H1 (cell line): ENCODE measurements around the gene KATNAL2. TPM values are rescaled to one million over a fixed set of nuclear protein-coding genes. Genes with fewer than 3 reads are reported as not detected.

ENCODE experiments used
- CTCF ChIA-PET: fragments of 300-600 bp; sonication (Branson Sonifier 250); formaldehyde crosslinking; loops from one replicate; lab custom pipeline; 2021; ENCODE audit not compliant: partially characterized antibody; lab: Charles Lee
- POLR2A ChIA-PET: fragments of 300-600 bp; sonication (Branson Sonifier 250); formaldehyde crosslinking; loops from one replicate; lab custom pipeline; 2021; ENCODE audit warnings: inconsistent platforms; ENCODE audit not compliant: partially characterized antibody; lab: Charles Lee
- DNase-seq, 2 experiments: peaks; one replicate each; pipeline versions ENCODE4 v3.0.0 to v3.0.0-alpha.2; 2010 to 2022; ENCODE audit warnings: low spot score in 2 of 2, low read depth in 1 of 2, mixed read lengths in 1 of 2
- FAIRE-seq: peaks from 2 replicates; lab custom pipeline; 2011; peaks lifted over from hg19 to GRCh38; lab: Jason Lieb, UNC
- H2AFZ ChIP-seq: 2 replicates; pipeline ENCODE4 v1.8.1; 2012; ENCODE audit warnings: low read length, inconsistent platforms
- H2AK5ac ChIP-seq: 2 replicates; pipeline ENCODE4 v1.6.1; 2013; ENCODE audit warnings: low read depth, low read length
- H2BK120ac ChIP-seq: replicated peaks from 2 replicates; pipeline ENCODE3; 2013; ENCODE audit warnings: low read depth, low read length, inconsistent platforms
- H2BK12ac ChIP-seq: 2 replicates; pipeline ENCODE4 v1.6.1; 2013; ENCODE audit warnings: low read depth, low read length
- H2BK15ac ChIP-seq: 2 replicates; pipeline ENCODE4 v1.6.1; 2013; ENCODE audit warnings: low read length
- H2BK20ac ChIP-seq: 2 replicates; pipeline ENCODE4 v1.6.1; 2013; ENCODE audit warnings: low read length
- H2BK5ac ChIP-seq: 2 replicates; pipeline ENCODE4 v1.6.1; 2013; ENCODE audit warnings: low read depth, low read length
- H3K14ac ChIP-seq: 2 replicates; pipeline ENCODE4 v1.6.1; 2013; ENCODE audit warnings: inconsistent platforms; ENCODE audit not compliant: insufficient read length
- H3K18ac ChIP-seq: 2 replicates; pipeline ENCODE4 v1.6.1; 2013; ENCODE audit warnings: low read length; ENCODE audit errors: extremely low read depth
- H3K23ac ChIP-seq: 2 replicates; pipeline ENCODE4 v1.6.1; 2013; ENCODE audit warnings: inconsistent platforms; ENCODE audit not compliant: insufficient read length
- H3K23me2 ChIP-seq: 2 replicates; pipeline ENCODE4 v1.6.1; 2013; ENCODE audit warnings: low read depth, low read length
- H3K27ac ChIP-seq: 2 replicates; pipeline ENCODE4 v1.6.1; 2011; ENCODE audit warnings: low read depth, low read length, inconsistent platforms
- H3K27me3 ChIP-seq, 4 experiments: replicated peaks in 1 of 4; 1 replicate in 1 of 4; 2 replicates in 3 of 4; pipeline versions ENCODE4 v1.6.1 to v1.8.1; 2011 to 2013; ENCODE audit warnings: low read length in 3 of 4, mild to moderate bottlenecking in 3 of 4, inconsistent platforms in 2 of 4, mixed read lengths in 2 of 4, moderate library complexity in 1 of 4; ENCODE audit not compliant: control insufficient read depth in 3 of 4, insufficient read depth in 3 of 4; ENCODE audit errors: extremely low read depth in 1 of 4
- H3K36me3 ChIP-seq, 4 experiments: 2 replicates each; pipeline versions ENCODE4 v1.6.1 to v1.8.1; 2011 to 2013; ENCODE audit warnings: mild to moderate bottlenecking in 4 of 4, low read length in 3 of 4, moderate library complexity in 2 of 4, control low read depth in 1 of 4, inconsistent platforms in 1 of 4; ENCODE audit not compliant: insufficient read depth in 4 of 4, control insufficient read depth in 2 of 4
- H3K4ac ChIP-seq: replicated peaks from 2 replicates; pipeline ENCODE3; 2013; ENCODE audit warnings: low read length, low read depth, mixed read lengths, inconsistent platforms; ENCODE audit not compliant: insufficient read length
- H3K4me1 ChIP-seq, 4 experiments: replicated peaks in 1 of 4; 1 replicate in 1 of 4; 2 replicates in 3 of 4; pipeline versions ENCODE4 v1.6.1 to v1.8.1; 2011 to 2013; ENCODE audit warnings: low read length in 3 of 4, inconsistent platforms in 2 of 4, mixed read lengths in 1 of 4; ENCODE audit not compliant: insufficient read depth in 4 of 4, control insufficient read depth in 3 of 4
- H3K4me2 ChIP-seq, 2 experiments: 2 replicates each; pipeline versions ENCODE4 v1.6.1 to v1.8.1; 2011 to 2013; ENCODE audit warnings: low read depth in 2 of 2, low read length in 2 of 2, control low read depth in 1 of 2, inconsistent platforms in 1 of 2, mild to moderate bottlenecking in 1 of 2; ENCODE audit not compliant: insufficient read depth in 1 of 2
- H3K4me3 ChIP-seq, 4 experiments: fragments of 200-600, 300-600 bp in 1 of 4; sonication (generic), shearing (Covaris generic), sonication (Bioruptor Twin) in 1 of 4; 2 replicates each; pipeline versions ENCODE4 v1.5.1 to v1.8.1; 2011 to 2016; ENCODE audit warnings: low read length in 4 of 4, low read depth in 3 of 4, control low read depth in 2 of 4, inconsistent platforms in 2 of 4, mild to moderate bottlenecking in 2 of 4, mixed read lengths in 1 of 4, moderate library complexity in 1 of 4; ENCODE audit not compliant: insufficient read depth in 2 of 4; ENCODE audit errors: extremely low read depth in 1 of 4
- H3K56ac ChIP-seq: replicated peaks from 2 replicates; pipeline ENCODE3; 2013; ENCODE audit warnings: low read depth, mild to moderate bottlenecking, mixed read lengths, low read length, inconsistent platforms; ENCODE audit not compliant: insufficient read length
- H3K79me1 ChIP-seq: 2 replicates; pipeline ENCODE4 v1.6.1; 2013; ENCODE audit warnings: low read depth, low read length, control low read depth
- H3K79me2 ChIP-seq, 2 experiments: 2 replicates each; pipeline versions ENCODE4 v1.6.1 to v1.8.1; 2012 to 2013; ENCODE audit warnings: low read length in 2 of 2, mild to moderate bottlenecking in 2 of 2, inconsistent platforms in 1 of 2; ENCODE audit not compliant: insufficient read depth in 2 of 2, control insufficient read depth in 1 of 2
- H3K9ac ChIP-seq, 4 experiments: replicated peaks in 1 of 4; 1 replicate in 1 of 4; 2 replicates in 3 of 4; pipeline versions ENCODE4 v1.6.1 to v1.8.1; 2011 to 2013; ENCODE audit warnings: low read depth in 3 of 4, low read length in 3 of 4, control low read depth in 2 of 4, mild to moderate bottlenecking in 2 of 4, moderate library complexity in 2 of 4, inconsistent platforms in 1 of 4; ENCODE audit errors: extremely low read depth in 1 of 4
- H3K9me3 ChIP-seq, 2 experiments: 2 replicates each; pipeline versions ENCODE4 v1.6.1 to v1.8.1; 2012 to 2013; ENCODE audit warnings: mild to moderate bottlenecking in 2 of 2, moderate library complexity in 2 of 2, control low read depth in 1 of 2, inconsistent platforms in 1 of 2, low read depth in 1 of 2, low read length in 1 of 2, mixed read lengths in 1 of 2; ENCODE audit not compliant: insufficient read depth in 2 of 2
- H4K20me1 ChIP-seq, 2 experiments: replicated peaks in 1 of 2; 2 replicates each; pipeline versions ENCODE3 to v1.8.1; 2011 to 2013; ENCODE audit warnings: inconsistent platforms in 2 of 2, low read length in 2 of 2, mild to moderate bottlenecking in 1 of 2; ENCODE audit not compliant: insufficient read depth in 2 of 2, control insufficient read depth in 1 of 2
- H4K5ac ChIP-seq: 2 replicates; pipeline ENCODE4 v1.6.1; 2013; ENCODE audit warnings: low read length, low read depth, mixed read lengths, inconsistent platforms; ENCODE audit not compliant: insufficient read length
- H4K8ac ChIP-seq: 2 replicates; pipeline ENCODE4 v1.8.0; 2013; ENCODE audit warnings: mild to moderate bottlenecking, moderate library complexity, low read length, inconsistent platforms; ENCODE audit not compliant: insufficient read depth; ENCODE audit errors: extremely low read depth
- H4K91ac ChIP-seq: replicated peaks from 2 replicates; pipeline ENCODE3; 2013; ENCODE audit warnings: low read length, mixed read lengths, inconsistent platforms; ENCODE audit not compliant: insufficient read length
- ASH2L ChIP-seq: fragments of 200-600, 300-600 bp; sonication (generic); IDR thresholded peaks from one replicate; pipeline ENCODE4 v1.7.1; 2017; ENCODE audit warnings: low read length
- BACH1 ChIP-seq: IDR thresholded peaks from 2 replicates; pipeline ENCODE4 v1.6.1; 2012; ENCODE audit warnings: low read length, improper control_type of control experiment
- BRCA1 ChIP-seq: IDR thresholded peaks from 2 replicates; pipeline ENCODE4 v1.6.1; 2012; ENCODE audit warnings: low read depth, low read length, improper control_type of control experiment
- CEBPB ChIP-seq: IDR thresholded peaks from 2 replicates; pipeline ENCODE4 v1.6.1; 2012; ENCODE audit warnings: low read depth, low read length
- TBP ChIP-seq: IDR thresholded peaks from 2 replicates; pipeline ENCODE4 v1.6.1; 2011; ENCODE audit warnings: low read depth, low read length, improper control_type of control experiment
- whole genome bisulfite sequencing, 2 experiments: shearing (Covaris generic) in 1 of 2; methylation state at CpG; one replicate each; pipeline versions ENCODE4 v1.1.6 to v1.1.7; 2013 to 2015; ENCODE audit warnings: low lambda C conversion rate in 2 of 2, mixed read lengths in 2 of 2, inconsistent platforms in 1 of 2, low coverage in 1 of 2, missing lambda C conversion rate in 1 of 2; ENCODE audit not compliant: insufficient replicate concordance in 2 of 2, insufficient coverage in 1 of 2, insufficient read length in 1 of 2; ENCODE audit errors: extremely low coverage in 1 of 2, missing lambda C conversion rate in 1 of 2; 5-methylcytosine and 5-hydroxymethylcytosine counted together
- polyA plus RNA-seq, 7 experiments: library from polyadenylated mRNA; depleted of rRNA in 3 of 7; stranded (reverse) in 5 of 7; unstranded in 2 of 7; fragments of >200 nt in 5 of 7; fragments of 200-250 nt in 2 of 7; gene quantifications; 1 replicate in 5 of 7; 2 replicates in 1 of 7; 4 replicates in 1 of 7; pipeline versions ENCODE4 v1.2.1 to v1.2.3, GENCODE V29; 2011 to 2013; ENCODE audit warnings: missing spikeins in 2 of 7, mixed read lengths in 2 of 7
- total RNA-seq: library from RNA; stranded (reverse); fragmentation: NEBNext Ultra II Directional; extraction: Animal tissue kit (Norgen Biotek cat#: 25700); gene quantifications from 2 replicates; pipeline ENCODE4 v1.2.1, GENCODE V29; 2021

Gene KATNAL2
- total and polyA plus RNA-seq, 2 of the 8 experiments (the other 6 are each of a cell fraction or from before 2014, with no cell fraction given) = 10.0 to 15.2 TPM

DNA sequence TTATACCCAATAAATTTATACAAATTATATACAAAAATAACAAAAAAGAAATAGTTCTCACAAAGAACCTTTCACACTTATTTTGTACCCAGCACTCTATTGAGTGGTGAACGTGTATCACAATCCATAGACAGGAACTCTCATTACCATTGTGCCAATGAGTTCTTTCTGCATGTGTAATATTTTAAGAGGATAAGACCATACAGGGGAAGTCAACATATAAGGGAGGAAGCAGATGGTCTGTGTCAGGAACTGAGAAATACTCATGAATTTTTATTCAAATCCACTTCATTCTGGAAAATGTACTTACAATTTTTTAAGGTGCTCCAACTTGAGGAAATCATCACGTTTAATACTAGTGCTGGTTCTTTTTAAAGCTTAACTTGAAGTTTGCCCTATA, 145.1 kb downstream of the KATNAL2 start:
- Histone ChIP-seq H3K4me2 (no peak overlapping the region), H3K79me2 (no peaks in the 10 kb centered on the region), H3K36me3 (no peaks in the 10 kb centered on the region), H2BK120ac (no peak overlapping the region), H3K27me3 (no peaks in the 10 kb centered on the region), H2AFZ (no peak overlapping the region), H3K4ac (no peak overlapping the region), H3K4me3 (no peak overlapping the region), H3K4me1 (no peaks in the 10 kb centered on the region), H3K23ac (no peak overlapping the region), H3K56ac (no peak overlapping the region), H4K5ac (no peak overlapping the region), H4K8ac (no peak overlapping the region), H3K18ac (no peak overlapping the region), H3K23me2 (no peaks in the 10 kb centered on the region), H3K9ac (no peak overlapping the region), H3K9me3 (no peaks in the 10 kb centered on the region), H4K91ac (no peak overlapping the region), H3K27ac (no peak overlapping the region), H4K20me1 (no peaks in the 10 kb centered on the region), H2BK15ac (no peak overlapping the region), H2BK5ac (no peak overlapping the region), H2BK12ac (no peak overlapping the region), H3K79me1 (no peaks in the 10 kb centered on the region), H2BK20ac (no peak overlapping the region)
- ChIA-PET POLR2A (interaction anchor here (0.8 kb wide), 1 partner anchor 12 kb away, joined by 4 read pairs; no protein-coding TSS in a partner anchor), CTCF (interaction anchor here (0.9 kb wide), 1 partner anchor 14 kb away, joined by 3 read pairs; no protein-coding TSS in a partner anchor)
- no peak for DNase-seq
- 76% methylated on average over 2 of the region's 2 CpGs; no CpG with 5 or more reads in 1 of the 2 experiments for WGBS, 2 experiments
- FAIRE-seq = no peak
- no peak for TF ChIP-seq ASH2L
- TF ChIP-seq BRCA1 = no peak
- TF ChIP-seq TBP = no peak
- no peak for TF ChIP-seq CEBPB
- TF ChIP-seq BACH1 = no peak
- TF ChIP-seq, all 59 proteins: peak for 0
- Histone ChIP-seq H3K14ac (no peak overlapping the region), H2AK5ac (no peak overlapping the region)
